Ureter (tissue), 1 donor: Measurements from ENCODE around the gene FOXN3. TPM values are rescaled to one million over a fixed set of nuclear protein-coding genes. Genes with fewer than 3 reads are reported as not detected.
A peak's percentile ranks its signal among the peaks of the same experiment; 100 is the strongest.

ENCODE experiments used
- DNase-seq: peaks from one replicate; pipeline ENCODE4 v3.0.0-alpha.2; 2020; ENCODE audit warnings: low spot score
- total RNA-seq: library from RNA; stranded (reverse); gene quantifications from one replicate; pipeline ENCODE4 v1.2.4, GENCODE V29; 2023
- donor health status: DM: yes; HTN: yes; CAD: no.

Gene FOXN3
- total RNA-seq, 1 donor from 2014 or later: 91.7 TPM

DNA sequence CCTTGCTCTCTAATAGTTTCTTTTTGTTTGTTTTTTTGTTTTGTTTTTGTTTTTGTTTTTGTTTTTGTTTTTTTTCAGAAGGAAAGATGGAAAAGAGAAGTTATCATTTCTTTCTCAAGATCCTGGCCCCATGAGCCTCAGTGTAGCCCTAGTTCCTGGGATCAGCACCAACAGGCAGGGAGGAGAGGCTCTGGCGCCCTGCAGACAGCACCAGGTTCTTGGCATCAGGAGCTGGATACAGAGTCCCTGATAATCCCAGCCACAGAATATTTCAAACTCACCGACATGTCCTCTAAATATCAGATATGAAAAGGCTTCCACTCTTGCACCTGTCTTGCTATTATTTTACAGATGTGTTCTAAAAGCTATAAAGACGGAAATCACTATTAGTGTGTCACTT is 52.7 kb downstream of the FOXN3 start:
- no peak for DNase-seq

DNA sequence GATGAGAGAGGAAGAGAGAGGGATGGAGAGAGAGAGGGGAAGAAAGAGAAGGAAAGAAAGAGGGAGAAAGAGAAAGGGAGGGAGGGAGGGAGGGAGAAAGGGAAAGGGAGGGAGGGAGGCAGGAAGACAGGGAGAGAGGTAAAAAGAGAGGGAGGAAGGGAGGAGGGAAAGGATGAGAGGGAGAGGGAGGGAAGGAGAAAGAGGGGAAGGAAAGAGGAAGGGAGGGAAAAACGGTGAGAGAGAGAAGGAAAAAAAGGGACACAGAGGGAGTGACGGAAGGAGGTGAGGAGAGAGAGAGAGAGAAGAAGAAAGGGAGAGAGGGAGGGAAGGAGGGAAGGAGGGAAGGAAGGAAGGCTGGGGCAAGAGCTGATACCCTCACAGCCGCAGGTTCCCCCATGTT is 56.8 kb downstream of the FOXN3 start:
- no peak for DNase-seq

DNA sequence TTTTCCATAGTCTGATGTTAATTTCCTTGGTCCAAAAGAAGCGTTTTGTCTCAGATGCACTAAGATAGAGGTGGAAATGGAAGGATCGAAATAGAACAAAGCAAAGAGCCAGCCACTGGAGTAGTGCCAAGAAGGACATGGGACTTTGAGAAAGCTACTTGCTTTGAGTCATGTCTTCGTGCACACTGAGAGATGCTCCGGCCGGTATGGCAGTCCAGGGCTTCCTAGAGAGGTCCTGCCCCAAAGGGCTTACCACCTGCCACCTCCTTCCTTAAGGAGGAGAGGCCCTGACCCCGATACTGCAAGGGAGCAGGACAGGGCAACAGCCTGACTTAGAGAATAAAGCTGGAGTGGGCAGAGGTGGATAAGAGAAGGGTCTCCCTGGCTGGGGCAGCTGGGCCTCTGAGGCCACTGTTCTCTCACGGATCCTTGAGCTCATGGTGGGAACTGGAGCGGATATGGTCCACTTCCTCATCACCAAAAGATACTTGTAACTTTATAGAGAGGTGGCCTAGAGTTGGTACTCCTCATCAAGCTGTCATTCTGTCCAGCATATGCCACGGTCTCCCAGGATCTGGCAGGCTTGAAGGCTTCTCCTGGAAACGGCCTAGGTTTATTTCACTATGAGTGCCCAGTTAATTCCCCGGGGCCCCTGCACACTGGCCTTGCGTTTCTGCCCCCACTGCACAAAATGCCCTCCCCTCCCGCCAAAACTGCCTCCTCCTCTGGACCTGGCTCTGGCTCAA is 57.4 kb downstream of the FOXN3 start:
- DNase-seq: peak; percentile 65

DNA sequence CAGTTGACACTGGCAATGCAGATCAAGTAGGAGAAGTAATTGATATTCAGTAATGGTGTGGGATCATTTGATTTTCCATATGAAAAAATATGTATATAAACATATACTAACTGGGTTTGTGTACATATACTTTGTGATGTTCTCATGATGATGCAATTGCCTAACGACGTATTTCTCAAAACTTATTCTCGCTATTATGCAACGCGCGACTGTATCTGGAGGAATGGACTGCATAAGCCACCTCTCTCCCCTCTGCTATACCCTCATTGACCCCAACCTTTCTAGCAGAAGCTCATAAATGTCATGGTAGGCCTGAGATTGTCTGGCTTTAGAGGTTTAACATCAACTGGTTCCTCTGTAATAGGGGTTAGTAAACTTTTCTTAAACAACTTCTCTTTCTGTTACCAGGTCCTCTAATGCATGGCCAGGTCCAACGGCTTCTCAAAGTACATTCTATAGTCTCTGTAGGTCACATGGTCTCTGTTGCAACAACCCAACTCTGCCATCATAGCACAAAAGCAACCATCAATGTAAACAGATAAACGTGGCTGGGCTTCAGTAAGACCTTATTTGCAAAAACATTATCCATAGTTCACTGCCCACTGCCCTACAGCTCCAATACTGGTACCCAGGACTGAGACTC is 59.3 kb downstream of the FOXN3 start:
- DNase-seq: no peak

DNA sequence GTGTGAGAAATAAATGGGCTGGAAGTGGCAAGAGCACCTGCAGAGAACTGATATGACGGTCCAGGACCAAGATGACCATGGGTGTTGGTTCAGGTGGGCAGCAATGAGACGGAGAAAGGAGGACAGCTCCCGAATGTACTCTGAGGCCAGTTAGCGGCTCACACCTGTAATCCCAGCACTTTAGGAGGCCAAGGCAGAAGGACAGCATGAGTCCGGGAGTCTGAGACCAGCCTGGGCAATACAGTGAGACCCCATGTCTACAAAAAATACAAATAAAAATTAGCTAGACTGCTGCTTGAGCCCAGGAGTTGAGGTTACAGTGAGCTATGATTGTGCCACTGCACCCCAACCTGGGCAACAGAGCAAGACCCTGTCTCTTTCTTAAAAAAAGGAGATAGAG is 60.1 kb downstream of the FOXN3 start:
- no peak for DNase-seq

DNA sequence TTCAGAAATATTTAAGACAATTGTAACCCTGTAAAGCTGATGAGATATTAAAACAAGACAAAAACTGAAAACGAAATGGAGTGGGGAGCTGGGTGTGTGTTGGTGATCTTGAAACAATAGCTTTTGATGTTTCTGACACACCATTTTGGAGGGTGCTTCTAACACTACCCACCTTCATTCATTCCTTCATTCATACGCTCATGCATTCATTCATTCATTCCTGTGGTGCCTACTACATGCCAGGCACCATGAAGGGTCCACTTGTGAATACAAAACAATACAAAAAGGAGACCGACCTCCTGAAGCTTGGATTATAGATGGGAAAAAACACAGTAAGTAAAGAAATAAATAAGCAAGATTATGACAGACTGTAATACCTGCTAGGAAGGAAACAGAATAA is 60.5 kb downstream of the FOXN3 start:
- no peak for DNase-seq

DNA sequence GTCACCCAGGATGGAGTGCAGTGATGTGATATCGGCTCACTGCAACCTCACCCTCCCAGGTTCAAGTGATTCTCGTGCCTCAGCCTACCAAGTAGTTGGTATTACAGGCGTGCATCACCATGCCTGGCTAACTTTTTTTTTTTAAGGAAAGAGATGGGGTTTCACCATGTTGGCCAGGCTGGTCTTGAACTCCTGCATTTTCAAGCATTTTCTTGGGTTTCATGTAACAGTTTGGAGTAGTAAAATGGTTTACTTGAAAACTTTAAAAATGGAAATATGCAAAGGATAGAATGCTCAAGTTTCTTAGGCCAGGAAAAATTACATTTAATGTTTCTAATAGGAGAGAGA is 63.3 kb downstream of the FOXN3 start:
- DNase-seq: no peak

DNA sequence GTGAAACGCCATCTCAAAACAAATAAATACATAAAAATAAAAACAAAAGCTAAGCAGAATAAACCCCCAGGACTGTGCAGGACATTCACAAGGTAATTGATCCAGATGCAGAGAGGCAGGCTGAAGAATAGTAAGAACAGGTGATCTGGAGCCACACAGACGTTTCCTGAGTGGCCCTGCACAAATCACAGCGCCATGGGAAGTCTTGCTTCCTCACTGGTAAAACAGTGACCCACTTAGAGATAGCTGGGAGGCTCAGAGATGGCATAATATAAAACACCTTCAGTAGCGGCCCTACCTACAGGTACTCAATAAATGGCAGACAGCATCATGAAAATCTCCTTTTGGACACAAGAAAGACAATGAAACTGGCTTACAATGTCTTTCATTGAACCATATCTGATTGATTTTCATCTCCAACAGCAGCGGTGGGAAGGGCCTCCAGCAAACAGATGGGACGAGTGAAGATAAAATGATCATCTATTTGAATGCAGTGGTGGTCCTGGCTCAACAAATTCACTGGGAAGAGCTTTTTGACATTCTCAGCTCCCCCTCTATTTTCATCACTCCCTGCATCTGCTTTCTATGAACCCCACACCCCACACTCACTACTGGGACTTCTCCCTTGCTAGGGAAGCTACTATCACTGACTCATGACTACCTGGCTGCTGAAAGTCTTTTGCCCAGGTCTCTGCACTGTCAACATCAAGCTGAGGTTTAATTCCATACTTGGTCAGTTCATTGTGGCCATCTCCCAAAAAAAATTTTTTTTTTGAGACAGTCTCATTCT is 63.9 kb downstream of the FOXN3 start:
- no peak for DNase-seq

DNA sequence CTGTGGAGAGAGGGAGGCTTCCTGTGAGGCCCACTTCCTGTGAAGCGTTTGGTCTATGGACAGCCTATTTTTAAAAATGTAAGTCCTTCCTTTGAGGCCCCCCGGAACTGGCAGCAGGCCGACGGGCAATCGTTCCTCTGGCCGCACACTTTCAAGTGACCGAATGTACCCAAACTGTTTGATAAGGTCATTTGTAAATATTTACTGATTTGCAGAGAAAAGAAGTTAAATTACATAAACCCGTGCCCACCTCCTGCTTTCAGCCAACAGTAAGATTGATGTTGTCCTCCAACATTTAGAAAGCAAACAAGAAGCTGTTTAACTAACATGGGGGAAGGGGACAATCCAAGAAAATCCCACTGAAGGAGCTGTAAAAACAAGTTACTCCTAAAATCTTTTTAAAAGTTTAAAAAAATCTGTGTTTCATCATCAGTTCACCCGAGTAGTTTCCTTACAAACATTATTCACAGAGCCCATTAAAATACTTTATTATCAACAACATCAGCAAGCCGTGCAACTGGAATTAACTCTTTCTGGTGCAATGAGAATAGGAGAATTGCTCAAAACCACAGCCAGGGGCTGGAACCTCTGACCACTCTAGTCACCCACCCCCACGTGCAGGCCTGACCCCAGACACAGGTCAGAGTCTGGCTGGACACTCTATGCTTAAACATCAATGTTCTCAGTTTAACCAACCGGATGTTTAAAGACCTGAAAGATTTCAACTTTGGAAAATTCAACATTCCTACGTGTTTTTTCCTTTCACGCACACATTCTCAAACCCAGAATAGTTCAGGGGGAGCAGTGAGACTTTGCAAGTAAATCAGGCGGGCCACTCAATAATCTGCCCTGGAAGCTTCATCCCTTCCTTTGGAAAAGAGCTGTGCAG is 65.3 kb downstream of the FOXN3 start:
- no peak for DNase-seq

DNA sequence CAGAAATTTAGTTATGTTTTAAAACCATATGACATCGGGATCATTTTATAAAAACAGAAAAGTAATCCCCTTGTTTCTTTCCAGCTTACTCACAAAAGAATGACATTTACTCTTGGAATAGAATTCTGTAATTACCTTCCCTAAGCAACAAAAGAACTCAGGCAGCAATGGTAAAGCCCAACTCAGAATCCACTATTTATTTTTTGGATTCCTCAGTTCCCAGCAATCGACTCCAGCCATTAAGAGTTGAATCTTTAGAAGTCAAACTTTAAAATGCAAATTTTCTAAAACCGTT is 65.9 kb downstream of the FOXN3 start:
- DNase-seq: no peak

DNA sequence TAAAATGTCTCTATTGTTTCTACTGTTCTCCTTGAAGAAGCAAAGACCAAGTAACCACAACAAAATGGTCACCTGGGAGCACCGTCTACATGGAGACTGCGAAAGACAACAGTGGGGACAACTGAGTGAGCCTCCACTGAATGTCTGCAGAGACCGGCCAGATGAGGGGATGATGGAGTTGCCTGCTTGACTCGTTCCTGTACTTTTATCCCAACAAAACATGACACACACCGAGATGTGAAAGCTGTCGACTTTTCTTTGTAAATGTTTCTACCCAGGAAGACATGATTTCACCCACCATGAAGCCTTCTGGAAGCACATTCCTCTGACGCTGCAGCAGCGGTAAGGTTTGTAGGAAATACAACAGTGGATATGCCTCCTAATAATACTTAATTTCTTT is 66.9 kb downstream of the FOXN3 start:
- no peak for DNase-seq

DNA sequence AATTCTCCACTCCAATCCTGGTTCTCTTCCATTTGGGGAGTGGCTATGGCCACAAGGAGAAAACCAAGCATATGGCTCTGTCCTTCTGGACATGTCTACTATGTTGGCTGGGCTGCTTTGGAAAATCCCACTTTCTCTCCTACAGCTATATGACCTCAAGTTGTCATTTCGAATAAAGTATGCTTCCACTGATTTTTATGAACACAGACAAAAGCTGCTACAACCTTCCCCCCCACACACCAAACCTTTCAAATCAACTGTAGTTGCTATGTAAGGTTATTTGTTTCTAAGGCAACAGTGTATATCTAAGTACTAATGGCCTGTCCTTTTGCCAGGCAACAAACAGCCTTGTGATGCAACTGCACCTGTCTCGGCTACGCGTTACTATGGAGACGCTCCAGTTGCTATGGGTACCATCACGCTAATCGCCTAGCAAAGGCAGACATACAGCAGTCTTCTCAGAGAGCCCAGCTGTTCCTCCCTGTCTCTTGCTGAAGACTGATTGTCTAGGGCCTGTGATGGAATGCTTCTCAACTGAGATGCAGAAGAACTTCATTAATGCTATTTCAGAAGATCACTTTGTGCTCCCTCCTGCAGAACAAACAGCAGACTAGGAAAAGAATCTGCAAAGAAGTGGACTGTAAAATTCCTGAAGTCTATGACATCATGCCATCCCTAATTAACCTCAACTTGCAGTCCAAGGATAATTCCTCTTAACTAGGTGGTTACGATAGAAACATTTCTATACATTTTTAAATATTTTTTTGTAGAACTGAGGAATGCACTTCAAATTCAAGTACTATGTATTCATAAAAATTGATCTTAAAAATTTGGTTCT is 67.6 kb downstream of the FOXN3 start:
- DNase-seq: no peak

DNA sequence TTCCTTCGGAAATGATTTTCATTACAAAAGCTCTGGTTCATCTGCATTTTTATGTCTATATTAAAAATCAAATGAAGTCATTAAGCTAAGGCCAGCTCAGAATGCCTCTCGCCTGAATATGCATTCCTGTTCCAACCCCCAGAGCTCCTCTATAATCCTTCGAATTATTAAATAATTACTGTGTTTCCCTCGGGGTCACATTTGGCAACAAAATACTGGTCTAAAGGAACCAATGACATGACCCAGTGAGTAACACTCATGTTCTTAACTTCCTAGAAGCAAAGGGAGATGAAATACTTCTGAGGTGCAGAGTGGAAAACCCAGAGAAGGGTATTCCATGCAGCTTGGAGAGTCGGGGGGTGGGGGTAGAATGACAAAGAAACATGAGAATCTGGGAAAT is 68.3 kb downstream of the FOXN3 start:
- DNase-seq: no peak

DNA sequence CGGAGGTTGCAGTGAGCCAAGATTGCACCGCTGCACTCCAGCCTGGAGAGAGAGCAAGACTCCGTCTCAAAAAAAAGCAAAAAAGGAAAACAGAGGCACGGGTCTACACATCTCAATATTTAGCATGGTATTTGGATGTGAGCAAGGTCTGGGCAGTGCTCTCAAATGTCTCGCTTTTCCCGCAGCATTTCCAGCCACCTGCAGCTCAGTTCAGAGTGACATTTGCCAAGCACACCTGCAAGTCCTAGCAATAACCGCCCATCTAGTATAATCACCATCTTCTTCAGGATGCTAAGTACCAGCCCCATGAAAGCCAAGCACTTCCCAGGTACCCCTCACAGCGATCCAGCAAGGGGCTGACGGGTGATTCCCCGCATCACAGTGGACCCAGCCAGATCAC is 69.1 kb downstream of the FOXN3 start:
- DNase-seq: no peak

DNA sequence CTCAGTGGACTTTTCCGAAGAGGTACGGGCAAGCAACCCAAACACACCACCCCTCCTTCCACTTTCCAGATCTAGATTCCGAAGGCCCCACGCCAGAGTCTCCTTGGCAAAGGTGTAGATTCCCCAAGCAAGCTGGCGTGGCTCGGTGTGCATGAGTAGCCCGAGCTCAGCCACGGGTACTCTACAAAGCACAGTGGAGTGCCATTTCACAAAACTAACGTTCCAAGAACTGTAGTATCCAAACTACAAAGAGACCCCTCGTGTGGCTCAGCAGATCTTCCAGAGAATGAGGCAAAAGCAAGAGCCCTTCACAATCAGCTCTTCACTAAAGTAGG is 72.1 kb downstream of the FOXN3 start:
- DNase-seq: no peak

DNA sequence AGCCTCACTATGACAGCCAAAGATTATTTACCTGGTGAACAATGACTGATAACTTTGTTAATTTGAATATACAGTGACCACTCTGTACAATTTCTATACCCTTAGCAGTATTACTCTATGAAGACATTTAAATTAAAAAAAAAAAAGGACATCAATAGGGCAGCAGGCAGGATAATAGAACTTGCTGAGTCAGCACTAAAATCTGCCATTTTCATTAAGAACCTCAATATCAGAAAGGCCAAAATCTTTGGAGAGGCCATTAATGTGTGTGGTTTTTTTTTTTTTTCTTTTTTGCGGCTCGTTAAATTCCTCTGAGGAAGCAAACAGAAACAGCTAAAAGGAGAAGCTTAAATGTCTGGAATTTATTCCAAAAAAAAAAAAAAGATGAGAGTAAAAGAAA is 73.7 kb downstream of the FOXN3 start:
- no peak for DNase-seq

DNA sequence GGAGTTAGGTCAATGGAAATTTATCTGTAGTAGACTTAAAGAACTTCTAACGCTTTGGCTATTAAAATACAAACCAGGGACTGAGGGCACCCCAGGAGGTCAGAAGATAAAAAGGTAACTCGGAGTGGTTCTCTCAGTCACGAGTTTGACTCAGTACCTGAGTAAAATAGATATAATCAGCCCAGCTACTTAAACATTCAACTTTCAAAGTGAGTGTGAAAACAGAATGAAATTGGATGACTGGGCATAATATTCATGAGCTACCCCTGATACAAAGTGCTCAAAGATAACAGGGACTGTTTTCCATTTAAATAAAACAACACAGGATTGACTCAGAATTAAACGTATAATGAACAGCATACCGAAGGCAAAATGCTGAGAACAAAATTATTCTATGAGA is 75.0 kb downstream of the FOXN3 start:
- DNase-seq: no peak

DNA sequence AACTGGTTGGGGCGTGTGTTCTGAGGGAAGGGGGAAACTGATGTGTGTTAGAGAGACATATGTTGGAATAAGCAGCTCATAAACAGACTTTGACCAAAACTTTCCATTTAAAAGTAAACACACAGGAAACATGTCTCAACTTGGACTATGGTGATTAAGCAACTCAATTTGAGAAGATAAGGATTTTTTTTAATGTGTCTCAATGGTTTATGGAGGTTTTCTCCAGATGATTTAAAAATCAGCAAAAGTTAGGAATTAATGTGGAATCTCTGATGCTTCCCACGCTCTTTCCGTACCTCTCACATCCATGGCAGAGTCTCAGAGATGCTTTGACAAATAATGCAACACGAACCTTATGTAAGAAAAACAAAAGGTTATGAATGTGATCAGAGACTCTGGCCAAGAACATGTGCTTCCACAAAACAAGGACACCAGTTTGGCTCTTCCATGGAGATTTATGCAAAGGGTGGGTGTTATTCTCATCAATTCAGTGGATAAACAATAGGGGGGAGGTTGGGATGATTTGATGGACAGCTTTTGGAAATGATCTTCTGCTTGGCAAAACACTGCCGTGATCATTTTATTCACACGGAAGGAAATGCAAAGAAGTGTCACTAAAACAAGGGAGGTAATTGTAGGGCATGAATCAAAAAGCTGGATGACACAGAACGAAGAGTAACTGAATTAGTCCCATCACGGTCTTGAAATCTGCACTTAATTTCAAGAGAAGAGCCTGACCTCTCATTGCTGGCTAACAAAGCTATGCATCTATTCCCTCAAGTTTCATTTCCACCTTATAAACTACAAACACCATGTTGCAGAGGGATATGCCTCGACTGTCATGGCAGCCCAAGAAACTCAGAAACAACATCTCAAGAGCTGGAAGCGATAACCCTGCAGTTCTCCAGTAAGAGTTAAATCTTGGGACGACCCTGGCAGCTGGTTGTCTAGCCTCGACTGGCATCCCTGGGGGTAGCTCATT is 76.5 kb downstream of the FOXN3 start:
- DNase-seq: no peak

DNA sequence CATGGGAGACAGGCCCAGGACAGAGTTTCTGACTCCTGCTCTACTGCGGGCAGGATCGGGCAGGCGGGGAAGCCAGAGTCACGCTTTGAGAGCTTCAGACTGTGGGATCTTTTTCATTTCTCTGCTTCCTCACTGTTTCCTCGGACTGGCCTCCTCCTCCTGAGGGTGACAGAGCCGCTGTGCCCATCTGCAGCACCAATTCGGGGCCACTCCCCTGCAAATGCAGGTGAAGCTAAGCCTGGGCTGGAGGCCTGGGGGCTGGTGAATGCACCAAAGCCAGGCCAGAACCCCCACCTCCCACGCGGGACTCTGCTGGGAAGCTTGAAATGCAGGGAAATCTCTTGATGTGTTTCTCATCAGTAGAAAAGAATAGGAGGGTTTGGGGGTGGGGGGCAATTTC is 77.5 kb downstream of the FOXN3 start:
- no peak for DNase-seq

DNA sequence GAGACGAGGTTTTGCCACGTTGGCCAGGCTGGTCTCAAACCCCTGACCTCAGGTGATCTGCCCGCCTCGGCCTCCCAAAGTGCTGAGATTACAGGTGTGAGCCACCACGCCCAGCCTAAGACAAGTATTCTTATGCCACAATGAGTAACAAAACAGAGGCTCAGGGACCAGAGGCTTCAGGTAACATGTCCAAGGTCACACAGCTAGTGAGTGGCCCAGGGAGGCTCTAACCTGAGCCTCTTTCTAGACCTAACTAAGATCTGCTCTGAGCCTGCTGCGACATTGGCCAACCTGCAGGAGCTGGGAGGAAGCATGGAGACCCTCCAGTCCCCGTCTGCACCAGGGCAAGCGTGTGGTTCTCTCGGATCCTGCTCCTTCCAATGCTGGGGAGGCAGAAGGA is 77.9 kb downstream of the FOXN3 start:
- DNase-seq: no peak
